MV-4-11 (cell line): ENCODE results near the gene AGPS.

Experiments
- DNase-seq: peaks from one replicate; lab custom pipeline; 2025; lab: John Stamatoyannopoulos, UW

Gene AGPS

GRCh38 chr2:177589186-177589585, 196.6 kb downstream of the AGPS start:
- no peak for DNase-seq

GRCh38 chr2:177592397-177592796, 199.8 kb downstream of the AGPS start:
- DNase-seq = no peak

- DNase-seq = no peak
Observed at GRCh38 chr2:177592945-177593344, 200.4 kb downstream of the AGPS start.

- DNase-seq = no peak
Observed at GRCh38 chr2:177593402-177593801, 200.8 kb downstream of the AGPS start.
